OCI-LY1 (cell line): ENCODE results near the gene AHCYL1.

Source experiments
- H2AFZ ChIP-seq: fragments of 200-600 bp; sonication (generic), shearing (Covaris generic); 2 replicates; pipeline ENCODE4 v1.6.0; 2014; ENCODE audit warnings: antibody characterized with exemption, mild to moderate bottlenecking, low read length
- H3F3A ChIP-seq: fragments of 200-600 bp; sonication (generic), shearing (Covaris generic); 2 replicates; pipeline ENCODE4 v1.6.0; 2014; ENCODE audit warnings: mild to moderate bottlenecking, antibody characterized with exemption, low read length, moderate library complexity; ENCODE audit not compliant: insufficient read depth
- H3K27ac ChIP-seq: fragments of 200-600 bp; sonication (generic); 2 replicates; pipeline ENCODE4 v1.5.1; 2014; ENCODE audit warnings: low read length, mixed run types, mild to moderate bottlenecking, low read depth; ENCODE audit not compliant: poor library complexity, severe bottlenecking
- H3K27me3 ChIP-seq: fragments of 200-600 bp; sonication (generic); 2 replicates; pipeline ENCODE4 v1.6.0; 2014; ENCODE audit warnings: antibody characterized with exemption, mild to moderate bottlenecking, low read length, moderate library complexity; ENCODE audit not compliant: insufficient read depth
- H3K36me3 ChIP-seq: fragments of 200-600 bp; sonication (generic); 2 replicates; pipeline ENCODE4 v1.6.1; 2014; ENCODE audit warnings: mild to moderate bottlenecking, antibody characterized with exemption, low read length, moderate library complexity, mixed read lengths; ENCODE audit not compliant: insufficient read depth
- H3K4me1 ChIP-seq: fragments of 200-600 bp; sonication (generic); 2 replicates; pipeline ENCODE4 v1.5.1; 2014; ENCODE audit warnings: mild to moderate bottlenecking, low read length, moderate library complexity; ENCODE audit not compliant: insufficient read depth, severe bottlenecking
- H3K4me2 ChIP-seq: fragments of 200-600 bp; sonication (generic), shearing (Covaris generic); 2 replicates; pipeline ENCODE4 v1.6.1; 2014; ENCODE audit warnings: low read length
- H3K4me3 ChIP-seq: fragments of 200-600 bp; sonication (generic); 2 replicates; pipeline ENCODE4 v1.5.1; 2014; ENCODE audit warnings: low read length, low read depth, mild to moderate bottlenecking, mixed read lengths; ENCODE audit not compliant: poor library complexity, severe bottlenecking
- H3K79me2 ChIP-seq: fragments of 200-600 bp; shearing (Covaris generic); 2 replicates; pipeline ENCODE4 v1.6.1; 2016; ENCODE audit warnings: mixed run types, low read length, mixed read lengths; ENCODE audit not compliant: insufficient read depth
- H3K9ac ChIP-seq: fragments of 200-600 bp; sonication (generic), shearing (Covaris generic); 2 replicates; pipeline ENCODE4 v1.6.1; 2014; ENCODE audit warnings: mild to moderate bottlenecking, low read length, mixed read lengths
- H3K9me2 ChIP-seq: fragments of 200-600 bp; sonication (generic), shearing (Covaris generic); 2 replicates; pipeline ENCODE4 v1.6.1; 2014; ENCODE audit warnings: low read depth, mild to moderate bottlenecking, low read length, mixed read lengths
- H3K9me3 ChIP-seq: fragments of 200-600 bp; shearing (Covaris generic); 2 replicates; pipeline ENCODE4 v1.6.1; 2014; ENCODE audit warnings: low read length, mixed read lengths
- H4K20me1 ChIP-seq: fragments of 200-600 bp; sonication (generic), shearing (Covaris generic); 2 replicates; pipeline ENCODE4 v1.6.0; 2016; ENCODE audit warnings: mild to moderate bottlenecking, low read length; ENCODE audit not compliant: insufficient read depth
- EZH2 ChIP-seq: fragments of 200-600 bp; sonication (generic), shearing (Covaris generic); IDR thresholded peaks from 2 replicates; pipeline ENCODE4 v1.8.0; 2017; ENCODE audit warnings: borderline replicate concordance, mixed run types, mild to moderate bottlenecking, antibody characterized with exemption, low read length, moderate library complexity, mixed read lengths
- TF ChIP-seq, protein P1 (sequence below): fragments of 200-600 bp; sonication (generic), shearing (Covaris generic); IDR thresholded peaks from 2 replicates; pipeline ENCODE4 v1.5.1; 2017; ENCODE audit warnings: mild to moderate bottlenecking, antibody characterized with exemption, low read length, moderate library complexity, mixed read lengths

Gene AHCYL1

GRCh38 chr1:110017792-110018191, 33.2 kb downstream of the AHCYL1 start:
- Histone ChIP-seq H3K79me2 (no peaks in the 10 kb centered on the region), H3K27me3 (no peaks in the 10 kb centered on the region), H3K4me2 (no peak overlapping the region), H3K4me1 (no peaks in the 10 kb centered on the region), H3K9ac (no peak overlapping the region), H3K9me3 (no peaks in the 10 kb centered on the region), H3F3A (no peaks in the 10 kb centered on the region), H3K9me2 (no peaks in the 10 kb centered on the region), H3K4me3 (no peak overlapping the region), H3K27ac (no peak overlapping the region), H3K36me3 (peaks cover 93% of the 10 kb centered on the region), H4K20me1 (no peaks in the 10 kb centered on the region), H2AFZ (no peak overlapping the region)
- TF ChIP-seq EZH2, result no peak
- TF ChIP-seq, protein P1, sequence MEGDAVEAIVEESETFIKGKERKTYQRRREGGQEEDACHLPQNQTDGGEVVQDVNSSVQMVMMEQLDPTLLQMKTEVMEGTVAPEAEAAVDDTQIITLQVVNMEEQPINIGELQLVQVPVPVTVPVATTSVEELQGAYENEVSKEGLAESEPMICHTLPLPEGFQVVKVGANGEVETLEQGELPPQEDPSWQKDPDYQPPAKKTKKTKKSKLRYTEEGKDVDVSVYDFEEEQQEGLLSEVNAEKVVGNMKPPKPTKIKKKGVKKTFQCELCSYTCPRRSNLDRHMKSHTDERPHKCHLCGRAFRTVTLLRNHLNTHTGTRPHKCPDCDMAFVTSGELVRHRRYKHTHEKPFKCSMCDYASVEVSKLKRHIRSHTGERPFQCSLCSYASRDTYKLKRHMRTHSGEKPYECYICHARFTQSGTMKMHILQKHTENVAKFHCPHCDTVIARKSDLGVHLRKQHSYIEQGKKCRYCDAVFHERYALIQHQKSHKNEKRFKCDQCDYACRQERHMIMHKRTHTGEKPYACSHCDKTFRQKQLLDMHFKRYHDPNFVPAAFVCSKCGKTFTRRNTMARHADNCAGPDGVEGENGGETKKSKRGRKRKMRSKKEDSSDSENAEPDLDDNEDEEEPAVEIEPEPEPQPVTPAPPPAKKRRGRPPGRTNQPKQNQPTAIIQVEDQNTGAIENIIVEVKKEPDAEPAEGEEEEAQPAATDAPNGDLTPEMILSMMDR, result no peak

GRCh38 chr1:110018396-110018795, 33.8 kb downstream of the AHCYL1 start:
- H3K4me1 ChIP-seq, result no peaks in the 10 kb centered on the region
- peaks cover 94% of the 10 kb centered on the region for H3K36me3 ChIP-seq
- no peak for TF ChIP-seq EZH2
- TF ChIP-seq, protein P1, result no peak
- H3K27me3 ChIP-seq, result no peaks in the 10 kb centered on the region
- no peak overlapping the region for H3K4me3 ChIP-seq
- no peak overlapping the region for H2AFZ ChIP-seq
- H3F3A ChIP-seq, result no peaks in the 10 kb centered on the region
- H3K9me2 ChIP-seq, result no peaks in the 10 kb centered on the region
- no peaks in the 10 kb centered on the region for H3K79me2 ChIP-seq
- H3K9ac ChIP-seq, result no peak overlapping the region
- H3K9me3 ChIP-seq, result no peaks in the 10 kb centered on the region
- H3K4me2 ChIP-seq, result no peak overlapping the region
- H4K20me1 ChIP-seq, result no peaks in the 10 kb centered on the region
- no peak overlapping the region for H3K27ac ChIP-seq

DNA sequence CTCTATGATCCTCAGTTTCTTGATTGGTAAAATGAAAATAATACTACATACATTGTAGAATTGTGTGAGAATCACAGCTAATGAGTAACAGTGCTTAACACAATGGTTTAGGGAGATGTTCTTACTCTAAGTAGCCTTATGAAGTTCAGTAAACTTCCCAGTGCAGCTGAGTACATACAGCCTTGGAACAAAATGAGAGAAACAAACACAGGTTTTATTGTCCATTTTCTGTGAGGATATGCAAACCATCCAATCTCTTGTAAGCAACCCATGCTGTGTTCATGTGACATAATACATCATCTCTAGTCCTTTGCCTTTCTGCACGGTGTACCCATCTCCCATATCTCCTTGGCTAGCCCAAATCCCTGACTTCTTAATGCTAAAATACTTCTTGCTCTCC, 35.2 kb downstream of the AHCYL1 start:
- Histone ChIP-seq H3K27ac (no peak overlapping the region), H4K20me1 (no peaks in the 10 kb centered on the region), H3K9me2 (no peaks in the 10 kb centered on the region), H3K36me3 (peaks cover 95% of the 10 kb centered on the region), H3K9me3 (no peaks in the 10 kb centered on the region), H3K79me2 (no peaks in the 10 kb centered on the region), H3K27me3 (no peaks in the 10 kb centered on the region), H3K9ac (no peak overlapping the region), H3K4me1 (no peaks in the 10 kb centered on the region), H3K4me3 (no peak overlapping the region), H2AFZ (no peak overlapping the region), H3F3A (no peaks in the 10 kb centered on the region), H3K4me2 (no peak overlapping the region)
- no peak for TF ChIP-seq EZH2
- TF ChIP-seq, protein P1, result no peak
